ENCODE results near the gene TNP1.
A peak's percentile ranks its signal among the peaks of the same experiment; 100 is the strongest.

Gene TNP1

DNA sequence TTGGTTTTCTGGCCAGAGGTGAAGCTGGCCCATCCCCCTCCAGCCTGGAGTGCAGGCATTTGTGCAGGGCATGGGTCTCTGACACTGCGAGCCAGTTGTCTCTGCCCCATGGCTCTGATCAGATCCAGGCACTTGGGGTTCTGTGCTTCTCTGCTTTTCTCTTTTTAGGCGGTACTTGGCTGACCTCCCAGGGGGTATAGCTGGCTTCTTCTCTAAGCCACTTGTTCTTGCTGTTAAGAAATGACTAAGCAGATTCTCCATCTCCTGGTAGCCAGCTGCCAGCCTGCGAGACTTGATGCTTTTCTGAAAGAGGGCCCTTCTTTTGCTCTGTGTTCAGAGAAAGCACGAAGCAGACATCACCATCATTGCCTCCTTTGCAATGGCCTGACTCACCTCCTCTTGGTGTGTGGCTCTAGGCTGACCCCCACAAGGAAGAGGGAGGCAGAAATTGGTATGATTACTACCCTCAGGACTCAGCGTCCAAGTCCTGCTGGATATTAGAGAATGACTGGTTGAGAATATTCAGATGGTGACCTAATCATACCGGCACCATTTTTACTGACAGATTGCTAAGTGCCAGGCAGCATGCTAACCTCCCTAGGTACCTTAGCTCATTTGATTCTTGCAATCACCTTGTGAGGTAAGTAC is 32.7 kb downstream of the TNP1 start:
- peak overlapping the region; percentile 27 for H3K27ac ChIP-seq (ENCODE audit: low read depth, low read length)
- H3K27me3 ChIP-seq (ENCODE audit: control insufficient read depth in 5 of 5, insufficient read depth in 4 of 5, low read length in 5 of 5), result no peaks in the 10 kb centered on the region
- H3K9me3 ChIP-seq (ENCODE audit: control insufficient read depth in 5 of 5, low read length in 5 of 5), result no peaks in the 10 kb centered on the region
- peaks cover 8 to 36% (median 28%) of the 10 kb centered on the region in 5 donors for H3K4me1 ChIP-seq (ENCODE audit: control insufficient read depth in 5 of 5, insufficient read depth in 5 of 5, low read length in 5 of 5)
- no peaks in the 10 kb centered on the region for H3K36me3 ChIP-seq (ENCODE audit: control insufficient read depth in 5 of 5, insufficient read depth in 5 of 5, low read length in 5 of 5)
- H3K9ac ChIP-seq (ENCODE audit: low read length in 5 of 5), result no peak overlapping the region
- H3K4me3 ChIP-seq (ENCODE audit: low read depth in 1 of 5, low read length in 5 of 5), result no peak overlapping the region

DNA sequence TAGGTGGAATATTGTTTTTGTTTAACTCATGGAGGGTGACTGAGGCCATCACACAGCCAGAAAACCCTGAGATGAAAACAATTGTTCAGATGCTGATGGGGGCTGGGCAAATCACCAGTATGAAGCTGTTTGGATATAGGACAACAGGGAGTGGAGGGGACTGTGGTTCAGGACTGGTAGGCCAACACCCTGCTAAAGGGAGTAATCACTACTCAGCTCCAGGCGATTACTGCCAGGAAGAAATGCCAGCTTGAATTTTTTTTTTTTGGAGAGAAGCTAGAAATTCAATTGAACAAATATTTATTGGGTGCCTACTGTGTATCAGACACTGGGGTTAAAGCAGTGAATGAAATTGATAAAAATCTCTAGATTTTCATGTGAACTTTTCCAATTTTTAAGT is 37.4 kb downstream of the TNP1 start:
- no peak overlapping the region for H3K9ac ChIP-seq (ENCODE audit: low read length in 5 of 5)
- H3K4me3 ChIP-seq (ENCODE audit: low read depth in 1 of 5, low read length in 5 of 5), result no peak overlapping the region
- H3K36me3 ChIP-seq (ENCODE audit: control insufficient read depth in 5 of 5, insufficient read depth in 5 of 5, low read length in 5 of 5), result no peaks in the 10 kb centered on the region
- H3K4me1 ChIP-seq (ENCODE audit: control insufficient read depth in 5 of 5, insufficient read depth in 5 of 5, low read length in 5 of 5), result peaks cover 0 to 13% (median 9%) of the 10 kb centered on the region in 5 donors
- H3K27me3 ChIP-seq (ENCODE audit: control insufficient read depth in 5 of 5, insufficient read depth in 4 of 5, low read length in 5 of 5), result no peaks in the 10 kb centered on the region
- no peaks in the 10 kb centered on the region for H3K9me3 ChIP-seq (ENCODE audit: control insufficient read depth in 5 of 5, low read length in 5 of 5)
- H3K27ac ChIP-seq (ENCODE audit: low read depth, low read length), result no peak overlapping the region

GRCh38 chr2:216820709-216821108 is 39.2 kb downstream of the TNP1 start:
- H3K9me3 ChIP-seq (ENCODE audit: control insufficient read depth in 5 of 5, low read length in 5 of 5), result no peaks in the 10 kb centered on the region
- no peak overlapping the region for H3K9ac ChIP-seq (ENCODE audit: low read length in 5 of 5)
- no peaks in the 10 kb centered on the region for H3K4me1 ChIP-seq (ENCODE audit: control insufficient read depth in 5 of 5, insufficient read depth in 5 of 5, low read length in 5 of 5)
- H3K4me3 ChIP-seq (ENCODE audit: low read depth in 1 of 5, low read length in 5 of 5), result no peak overlapping the region
- H3K27ac ChIP-seq (ENCODE audit: low read depth, low read length), result no peak overlapping the region
- H3K27me3 ChIP-seq (ENCODE audit: control insufficient read depth in 5 of 5, insufficient read depth in 4 of 5, low read length in 5 of 5), result no peaks in the 10 kb centered on the region
- H3K36me3 ChIP-seq (ENCODE audit: control insufficient read depth in 5 of 5, insufficient read depth in 5 of 5, low read length in 5 of 5), result no peaks in the 10 kb centered on the region

- H3K9me3 ChIP-seq (ENCODE audit: control insufficient read depth in 5 of 5, low read length in 5 of 5), result no peaks in the 10 kb centered on the region
- no peak overlapping the region for H3K9ac ChIP-seq (ENCODE audit: low read length in 5 of 5)
- no peaks in the 10 kb centered on the region for H3K27me3 ChIP-seq (ENCODE audit: control insufficient read depth in 5 of 5, insufficient read depth in 4 of 5, low read length in 5 of 5)
Measured at GRCh38 chr2:216819766-216820165, 40.1 kb downstream of the TNP1 start.

DNA sequence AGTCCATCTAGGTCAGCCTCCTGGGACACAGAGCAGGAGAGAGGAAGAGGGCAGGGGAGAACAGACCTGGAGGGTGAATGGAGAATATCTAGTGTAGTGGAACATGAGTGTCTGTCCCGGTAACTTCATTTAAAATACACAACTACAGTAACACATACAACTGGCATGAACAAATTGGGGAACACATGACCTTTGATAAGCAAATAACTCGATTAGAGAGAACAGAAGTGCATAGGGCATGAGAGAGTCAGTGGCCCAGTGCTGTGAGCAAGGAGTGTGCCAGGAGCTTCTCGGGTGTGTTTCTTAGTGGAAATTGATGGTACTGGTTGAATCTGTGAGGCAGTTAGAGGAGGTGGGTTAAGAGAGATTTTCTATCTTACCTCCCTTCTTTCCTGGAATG is 40.8 kb downstream of the TNP1 start:
- H3K9ac ChIP-seq (ENCODE audit: low read length in 5 of 5), result no peak overlapping the region
- H3K27me3 ChIP-seq (ENCODE audit: control insufficient read depth in 5 of 5, insufficient read depth in 4 of 5, low read length in 5 of 5), result no peaks in the 10 kb centered on the region
- H3K4me3 ChIP-seq (ENCODE audit: low read depth in 1 of 5, low read length in 5 of 5), result no peak overlapping the region
- H3K9me3 ChIP-seq (ENCODE audit: control insufficient read depth in 5 of 5, low read length in 5 of 5), result no peaks in the 10 kb centered on the region
- H3K4me1 ChIP-seq (ENCODE audit: control insufficient read depth in 5 of 5, insufficient read depth in 5 of 5, low read length in 5 of 5), result no peaks in the 10 kb centered on the region
- H3K27ac ChIP-seq (ENCODE audit: low read depth, low read length), result no peak overlapping the region
- no peaks in the 10 kb centered on the region for H3K36me3 ChIP-seq (ENCODE audit: control insufficient read depth in 5 of 5, insufficient read depth in 5 of 5, low read length in 5 of 5)

More at GRCh38 chr2:216819766-216820165, 40.1 kb downstream of the TNP1 start:
- Histone ChIP-seq H3K4me1 (ENCODE audit: control insufficient read depth in 5 of 5, insufficient read depth in 5 of 5, low read length in 5 of 5) (no peaks in the 10 kb centered on the region), H3K27ac (ENCODE audit: low read depth, low read length) (no peak overlapping the region), H3K4me3 (ENCODE audit: low read depth in 1 of 5, low read length in 5 of 5) (no peak overlapping the region), H3K36me3 (ENCODE audit: control insufficient read depth in 5 of 5, insufficient read depth in 5 of 5, low read length in 5 of 5) (no peaks in the 10 kb centered on the region)

- H3K36me3 ChIP-seq (ENCODE audit: control insufficient read depth in 5 of 5, insufficient read depth in 5 of 5, low read length in 5 of 5), result no peaks in the 10 kb centered on the region
- H3K4me3 ChIP-seq (ENCODE audit: low read depth in 1 of 5, low read length in 5 of 5), result no peak overlapping the region
- H3K9ac ChIP-seq (ENCODE audit: low read length in 5 of 5), result no peak overlapping the region
- no peaks in the 10 kb centered on the region for H3K9me3 ChIP-seq (ENCODE audit: control insufficient read depth in 5 of 5, low read length in 5 of 5)
- H3K4me1 ChIP-seq (ENCODE audit: control insufficient read depth in 5 of 5, insufficient read depth in 5 of 5, low read length in 5 of 5), result peaks cover 4 to 8% (median 5%) of the 10 kb centered on the region in 5 donors
- no peaks in the 10 kb centered on the region for H3K27me3 ChIP-seq (ENCODE audit: control insufficient read depth in 5 of 5, insufficient read depth in 4 of 5, low read length in 5 of 5)
- no peak overlapping the region for H3K27ac ChIP-seq (ENCODE audit: low read depth, low read length)
Measured at GRCh38 chr2:216810399-216811160, 49.3 kb downstream of the TNP1 start.

All from subcutaneous abdominal adipose tissue (tissue), 5 donors.